IMR-90 (cell line): ENCODE results near the gene KIAA1614. TPM values are rescaled to one million over a fixed set of nuclear protein-coding genes. Genes with fewer than 3 reads are reported as not detected.

Experiments used
- ATAC-seq: fragments of 200-7000 bp; cut with Tn5 transposase; 2 replicates; pipeline ENCODE4 v1.9.1; 2020; ENCODE audit warnings: low read depth, mild to moderate bottlenecking, moderate library complexity
- BruUV-seq: library from RNA; stranded (reverse); fragments of 400-500 nt; replicated peaks from 2 replicates; lab custom pipeline; 2021; lab: Mats Ljungman, UMichigan
- CTCF ChIA-PET: fragments of 300-600 bp; formaldehyde crosslinking; extraction: SDS; loops from one replicate; lab custom pipeline; 2021; ENCODE audit warnings: antibody characterized with exemption; lab: Yijun Ruan, JAX
- POLR2A ChIA-PET: fragments of 300-600 bp; sonication (Branson Sonifier 250); formaldehyde crosslinking; loops from one replicate; lab custom pipeline; 2022; ENCODE audit warnings: antibody characterized with exemption; ENCODE audit not compliant: unreplicated experiment; lab: Charles Lee
- DNase-seq: peaks from one replicate; pipeline ENCODE4 v3.0.0; 2013
- H2AFZ ChIP-seq: replicated peaks from 2 replicates; pipeline ENCODE3; 2013; ENCODE audit warnings: low read length, mild to moderate bottlenecking; ENCODE audit not compliant: poor library complexity
- H2AK5ac ChIP-seq: 2 replicates; pipeline ENCODE4 v1.6.1; 2013; ENCODE audit warnings: low read depth, low read length, inconsistent platforms
- H2AK9ac ChIP-seq: replicated peaks from 2 replicates; pipeline ENCODE3; 2013; ENCODE audit warnings: mild to moderate bottlenecking, low read depth, low read length, moderate library complexity; ENCODE audit not compliant: poor library complexity
- H2BK120ac ChIP-seq: 2 replicates; pipeline ENCODE4 v1.6.1; 2013; ENCODE audit warnings: low read depth, low read length, inconsistent platforms
- H2BK15ac ChIP-seq: 3 replicates; pipeline ENCODE4 v1.6.1; 2013; ENCODE audit warnings: low read depth, low read length, inconsistent platforms
- H2BK20ac ChIP-seq: 2 replicates; pipeline ENCODE4 v1.6.1; 2013; ENCODE audit warnings: low read depth, mild to moderate bottlenecking, inconsistent platforms, low read length, moderate library complexity
- H2BK5ac ChIP-seq: 2 replicates; pipeline ENCODE4 v1.6.1; 2013; ENCODE audit warnings: mild to moderate bottlenecking, low read depth, low read length, inconsistent platforms; ENCODE audit not compliant: poor library complexity, severe bottlenecking
- H3K14ac ChIP-seq: replicated peaks from 2 replicates; pipeline ENCODE4 v1.6.1; 2013; ENCODE audit warnings: low read depth, low read length, inconsistent platforms
- H3K18ac ChIP-seq: 2 replicates; pipeline ENCODE4 v1.6.1; 2013; ENCODE audit warnings: low read depth, low read length, control low read depth
- H3K23ac ChIP-seq: 2 replicates; pipeline ENCODE4 v1.6.1; 2013; ENCODE audit warnings: low read depth, low read length, inconsistent platforms
- H3K27ac ChIP-seq: 2 replicates; pipeline ENCODE4 v1.5.1; 2013; ENCODE audit warnings: mild to moderate bottlenecking, control low read depth, low read length; ENCODE audit not compliant: insufficient read depth
- H3K27me3 ChIP-seq: 2 replicates; pipeline ENCODE4 v1.6.1; 2013; ENCODE audit warnings: low read length; ENCODE audit not compliant: control insufficient read depth, insufficient read depth
- H3K36me3 ChIP-seq: 2 replicates; pipeline ENCODE4 v1.6.1; 2013; ENCODE audit warnings: low read length, mixed read lengths; ENCODE audit not compliant: control insufficient read depth, insufficient read depth
- H3K4ac ChIP-seq: 2 replicates; pipeline ENCODE4 v1.6.1; 2013; ENCODE audit warnings: low read depth, low read length, inconsistent platforms
- H3K4me1 ChIP-seq: 2 replicates; pipeline ENCODE4 v1.6.1; 2013; ENCODE audit warnings: low read length, mixed read lengths; ENCODE audit not compliant: control insufficient read depth, insufficient read depth
- H3K4me2 ChIP-seq: 2 replicates; pipeline ENCODE4 v1.6.1; 2013; ENCODE audit warnings: low read depth, mild to moderate bottlenecking, control low read depth, low read length, moderate library complexity
- H3K4me3 ChIP-seq: 2 replicates; pipeline ENCODE4 v1.5.1; 2013; ENCODE audit warnings: low read depth, mild to moderate bottlenecking, control low read depth, low read length, moderate library complexity; ENCODE audit not compliant: insufficient read depth
- H3K56ac ChIP-seq: 2 replicates; pipeline ENCODE4 v1.6.1; 2013; ENCODE audit warnings: low read length, inconsistent platforms; ENCODE audit not compliant: insufficient read depth; ENCODE audit errors: extremely low read depth
- H3K79me1 ChIP-seq, 2 experiments: 2 replicates each; pipeline ENCODE4 v1.6.1; 2013; ENCODE audit warnings: low read length in 2 of 2, inconsistent platforms in 1 of 2, low read depth in 1 of 2
- H3K9ac ChIP-seq: 2 replicates; pipeline ENCODE4 v1.6.1; 2013; ENCODE audit warnings: low read depth, low read length, control low read depth
- H3K9me1 ChIP-seq: 2 replicates; pipeline ENCODE4 v1.6.1; 2013; ENCODE audit warnings: low read length, inconsistent platforms; ENCODE audit not compliant: insufficient read depth
- H3K9me3 ChIP-seq: 2 replicates; pipeline ENCODE4 v1.6.1; 2013; ENCODE audit warnings: low read length; ENCODE audit not compliant: control insufficient read depth, insufficient read depth
- H4K20me1 ChIP-seq: 2 replicates; pipeline ENCODE4 v1.6.1; 2013; ENCODE audit warnings: low read length, inconsistent platforms; ENCODE audit not compliant: insufficient read depth
- H4K5ac ChIP-seq: 2 replicates; pipeline ENCODE4 v1.6.1; 2013; ENCODE audit warnings: mild to moderate bottlenecking, low read depth, low read length, control low read depth
- H4K8ac ChIP-seq, 2 experiments: 2 replicates each; pipeline ENCODE4 v1.6.1; 2013; ENCODE audit warnings: low read depth in 2 of 2, low read length in 2 of 2, control low read depth in 1 of 2, inconsistent platforms in 1 of 2
- H4K91ac ChIP-seq: 2 replicates; pipeline ENCODE4 v1.6.1; 2013; ENCODE audit warnings: low read depth, low read length, inconsistent platforms; ENCODE audit not compliant: insufficient read depth
- ELK1 ChIP-seq: fragments of 150-350 bp; IDR thresholded peaks from 2 replicates; pipeline ENCODE4 v1.6.1; 2016; ENCODE audit warnings: low read depth, mild to moderate bottlenecking, low read length, moderate library complexity, borderline replicate concordance
- FOS ChIP-seq: fragments of 150-350 bp; IDR thresholded peaks from 2 replicates; pipeline ENCODE4 v1.6.1; 2016; ENCODE audit warnings: low read depth, low read length
- MAFK ChIP-seq: IDR thresholded peaks from 2 replicates; pipeline ENCODE4 v1.6.1; 2012; ENCODE audit warnings: low read depth, low read length, improper control_type of control experiment
- MAZ ChIP-seq: IDR thresholded peaks from 2 replicates; pipeline ENCODE4 v1.6.1; 2012; ENCODE audit warnings: low read depth, mild to moderate bottlenecking, low read length, improper control_type of control experiment, moderate library complexity, borderline replicate concordance
- NFE2L2 ChIP-seq: fragments of 150-350 bp; IDR thresholded peaks from 2 replicates; pipeline ENCODE4 v1.6.1; 2016; ENCODE audit warnings: low read depth, mild to moderate bottlenecking, low read length
- RAD21 ChIP-seq: IDR thresholded peaks from 2 replicates; pipeline ENCODE4 v1.6.1; 2012; ENCODE audit warnings: low read length, improper control_type of control experiment
- RCOR1 ChIP-seq: IDR thresholded peaks from 2 replicates; pipeline ENCODE4 v1.6.1; 2012; ENCODE audit warnings: mild to moderate bottlenecking, low read length, improper control_type of control experiment; ENCODE audit not compliant: insufficient replicate concordance
- RFX5 ChIP-seq: IDR thresholded peaks from 2 replicates; pipeline ENCODE4 v1.8.0; 2012; ENCODE audit warnings: low read depth, mild to moderate bottlenecking, low read length, moderate library complexity
- SMC3 ChIP-seq: fragments of 150-350 bp; IDR thresholded peaks from 2 replicates; pipeline ENCODE4 v1.6.1; 2016; ENCODE audit warnings: low read depth, mild to moderate bottlenecking, antibody characterized with exemption, low read length, moderate library complexity
- USF2 ChIP-seq: fragments of 150-350 bp; IDR thresholded peaks from 2 replicates; pipeline ENCODE4 v1.6.1; 2017; ENCODE audit warnings: mild to moderate bottlenecking, antibody characterized with exemption, low read length, low read depth
- WGBS, 2 experiments: methylation state at CpG; one replicate each; pipeline versions ENCODE4 v1.1.5 to v1.1.7; 2013; ENCODE audit warnings: missing lambda C conversion rate in 2 of 2; ENCODE audit not compliant: insufficient read length in 1 of 2; ENCODE audit errors: extremely low coverage in 2 of 2; 5-methylcytosine and 5-hydroxymethylcytosine counted together
- dilution Hi-C: fragments of 300-500 bp; cut with HindIII; formaldehyde crosslinking; loops from one replicate; pipeline ENCODE4 v1.14.3; 2018; ENCODE audit warnings: low sequenced_read_pairs; ENCODE audit not compliant: unreplicated experiment
- in situ Hi-C: fragments of 300-500 bp; cut with MboI; formaldehyde crosslinking; loops from 3 replicates; pipeline ENCODE4 v1.14.3; 2019; ENCODE audit warnings: low sequenced_read_pairs, inconsistent platforms, mixed read lengths
- intact Hi-C: fragments of 100-400 bp; cut with micrococcal nuclease; formaldehyde crosslinking; loops from 2 replicates; pipeline ENCODE4 v1.10.0; 2022
- polyA plus RNA-seq, 3 experiments: library from polyadenylated mRNA; depleted of rRNA; stranded (reverse); fragments of >200 nt; gene quantifications; 2 replicates each; pipeline ENCODE4 v1.2.3, GENCODE V29; 2012; ENCODE audit warnings: low replicate concordance in 1 of 3
- total RNA-seq: library from RNA; depleted of rRNA; stranded (reverse); fragments of >200 nt; gene quantifications from 2 replicates; pipeline ENCODE4 v1.2.3, GENCODE V29; 2012

The KIAA1614 gene
- total and polyA plus RNA-seq, 2 of the 4 experiments (the other 2 are of a cell fraction): 1.8 to 3.5 TPM

- TF ChIP-seq USF2 (no peak), RCOR1 (no peak)
Measured at GRCh38 chr1:180948641-180949615, 36.2 kb downstream of the KIAA1614 start (continued).

- in situ Hi-C loops (no loop called here), dilution Hi-C loops (no loop called here), intact Hi-C loops (no loop called here)
- no peak overlapping the region for H2AFZ ChIP-seq
- 93% methylated on average over 3 of the region's 4 CpGs; no CpG with 5 or more reads in 1 of the 2 experiments for WGBS, 2 experiments
- H3K4me2 ChIP-seq: no peak overlapping the region
- DNase-seq: no peak
- H3K9ac ChIP-seq: no peak overlapping the region
- H3K9me3 ChIP-seq: peaks cover 4% of the 10 kb centered on the region
- BruUV-seq: no TSS peak
- ATAC-seq: no peak
- H2BK15ac ChIP-seq: no peak overlapping the region
- no peak overlapping the region for H2BK20ac ChIP-seq
- TF ChIP-seq RFX5 (no peak), SMC3 (no peak), FOS (no peak), NFE2L2 (no peak), RCOR1 (no peak), MAZ (no peak), RAD21 (no peak), ELK1 (no peak), MAFK (no peak)
- H3K56ac ChIP-seq: no peak overlapping the region
- H2AK5ac ChIP-seq: no peak overlapping the region
- no peak overlapping the region for H3K14ac ChIP-seq
- H3K9me1 ChIP-seq: peaks cover 7% of the 10 kb centered on the region; the same call in 1 of the 2 replicates
- H3K18ac ChIP-seq: no peak overlapping the region
- H4K5ac ChIP-seq: no peak overlapping the region
- H4K20me1 ChIP-seq: no peaks in the 10 kb centered on the region
- no peak overlapping the region for H2BK120ac ChIP-seq
- CTCF ChIA-PET: no interaction called here
- no peak overlapping the region for H3K23ac ChIP-seq
- no peak overlapping the region for H4K91ac ChIP-seq
- H2AK9ac ChIP-seq: no peak overlapping the region
- no peak overlapping the region for H2BK5ac ChIP-seq
- POLR2A ChIA-PET: no interaction called here
- no peak overlapping the region for H3K4me3 ChIP-seq
- peaks cover 0 to 10% of the 10 kb centered on the region in 2 experiments; a peak in 1 of 4 replicates for H3K79me1 ChIP-seq
- H3K36me3 ChIP-seq: peaks cover 27% of the 10 kb centered on the region
- H3K4me1 ChIP-seq: peaks cover 10% of the 10 kb centered on the region
- no peak overlapping the region for H3K27ac ChIP-seq
- H4K8ac ChIP-seq: no peak overlapping the region
- H3K27me3 ChIP-seq: no peaks in the 10 kb centered on the region
- no peak overlapping the region for H3K4ac ChIP-seq
Measured at GRCh38 chr1:180949616-180950000, 36.9 kb downstream of the KIAA1614 start.
